ENCODE results near the gene ATIC. TPM values are rescaled to one million over a fixed set of nuclear protein-coding genes. Genes with fewer than 3 reads are reported as not detected.

ATIC gene
- total RNA-seq, 1 experiment from 2014 or later: 295 TPM

DNA sequence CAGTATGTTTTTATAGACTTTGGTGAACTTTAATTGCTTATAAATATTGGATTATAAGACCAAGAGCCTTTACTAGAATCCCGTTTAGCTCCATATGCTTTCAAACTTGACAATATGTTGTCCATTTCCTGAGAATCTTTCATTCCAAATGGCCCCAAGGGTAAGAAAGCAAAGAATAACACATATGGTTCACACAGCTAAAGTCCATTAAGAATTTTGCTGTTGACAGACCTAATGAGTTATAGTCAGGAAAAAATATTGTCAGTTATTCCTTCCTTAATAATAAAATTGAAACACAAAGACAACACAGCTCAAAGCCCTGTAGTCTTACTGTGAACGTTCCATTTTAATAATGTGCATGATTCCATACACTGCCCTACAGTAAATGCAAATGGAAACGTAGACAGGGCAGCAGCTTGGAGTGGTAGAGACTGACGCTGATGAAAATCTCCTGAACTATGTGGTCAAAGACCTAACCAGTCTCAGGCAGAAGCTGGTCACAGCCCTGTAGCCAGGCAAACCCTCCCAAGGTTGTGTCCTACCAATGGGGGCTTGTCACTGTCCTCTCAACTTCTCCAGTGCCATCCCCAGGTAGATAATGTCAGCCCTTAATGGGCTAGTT, 49.0 kb upstream of the ATIC start:
- H3K23me2 ChIP-seq (ENCODE audit: insufficient read length, low read depth, low read length, poor library complexity, severe bottlenecking): no peaks in the 10 kb centered on the region
- no peak for DNase-seq
- no peak overlapping the region for H4K8ac ChIP-seq (replicated peaks; ENCODE audit: insufficient read length, low read depth, low read length)
- H3K56ac ChIP-seq (ENCODE audit: insufficient read length, low read depth, low read length): no peak overlapping the region
- H4K20me1 ChIP-seq (ENCODE audit: control insufficient read depth, insufficient read depth, insufficient read length): no peaks in the 10 kb centered on the region
- H3K18ac ChIP-seq (ENCODE audit: insufficient read length, low read depth, low read length): no peak overlapping the region
- no CpG with 5 or more reads among the region's 4 CpGs for WGBS (ENCODE audit: extremely low coverage, insufficient read length, low lambda C conversion rate)
- no peak overlapping the region for H3T11ph ChIP-seq (ENCODE audit: low read length)
- no peak overlapping the region for H3K9ac ChIP-seq (ENCODE audit: extremely low read depth, insufficient read length, low read length)
- no peak overlapping the region for H4K91ac ChIP-seq (ENCODE audit: insufficient read length, low read depth, low read length)
- no peak overlapping the region for H2AK5ac ChIP-seq (ENCODE audit: insufficient read length, low read length)
- no peaks in the 10 kb centered on the region for H3K79me2 ChIP-seq (ENCODE audit: insufficient read depth, low read length)
- no peak overlapping the region for H3K4me3 Mint-ChIP-seq
- no peaks in the 10 kb centered on the region; a peak in 1 of 5 replicates for H3K9me3 Mint-ChIP-seq
- H2BK15ac ChIP-seq (ENCODE audit: low read depth, low read length): no peak overlapping the region
- no peaks in the 10 kb centered on the region for H3K27me3 ChIP-seq (ENCODE audit: insufficient read depth, low read length)
- H3K36me3 Mint-ChIP-seq (ENCODE audit: insufficient read depth in 1 of 3, low read depth in 3 of 3): peaks cover 0 to 5% (median 0%) of the 10 kb centered on the region in 3 experiments; a peak in 3 of 7 replicates
- H2BK20ac ChIP-seq (ENCODE audit: low read depth, low read length, poor library complexity, severe bottlenecking): no peak overlapping the region
- TF ChIP-seq, protein P1, sequence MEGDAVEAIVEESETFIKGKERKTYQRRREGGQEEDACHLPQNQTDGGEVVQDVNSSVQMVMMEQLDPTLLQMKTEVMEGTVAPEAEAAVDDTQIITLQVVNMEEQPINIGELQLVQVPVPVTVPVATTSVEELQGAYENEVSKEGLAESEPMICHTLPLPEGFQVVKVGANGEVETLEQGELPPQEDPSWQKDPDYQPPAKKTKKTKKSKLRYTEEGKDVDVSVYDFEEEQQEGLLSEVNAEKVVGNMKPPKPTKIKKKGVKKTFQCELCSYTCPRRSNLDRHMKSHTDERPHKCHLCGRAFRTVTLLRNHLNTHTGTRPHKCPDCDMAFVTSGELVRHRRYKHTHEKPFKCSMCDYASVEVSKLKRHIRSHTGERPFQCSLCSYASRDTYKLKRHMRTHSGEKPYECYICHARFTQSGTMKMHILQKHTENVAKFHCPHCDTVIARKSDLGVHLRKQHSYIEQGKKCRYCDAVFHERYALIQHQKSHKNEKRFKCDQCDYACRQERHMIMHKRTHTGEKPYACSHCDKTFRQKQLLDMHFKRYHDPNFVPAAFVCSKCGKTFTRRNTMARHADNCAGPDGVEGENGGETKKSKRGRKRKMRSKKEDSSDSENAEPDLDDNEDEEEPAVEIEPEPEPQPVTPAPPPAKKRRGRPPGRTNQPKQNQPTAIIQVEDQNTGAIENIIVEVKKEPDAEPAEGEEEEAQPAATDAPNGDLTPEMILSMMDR (conservative IDR thresholded peaks at IDR 0.05): no peak
- H3K79me1 ChIP-seq (ENCODE audit: insufficient read depth, low read depth, low read length, poor library complexity, severe bottlenecking): no peaks in the 10 kb centered on the region
- H3K27ac Mint-ChIP-seq: no peak overlapping the region
- H4K5ac ChIP-seq (ENCODE audit: insufficient read length, low read depth, low read length): no peak overlapping the region
- H2AFZ ChIP-seq (ENCODE audit: low read length): no peak overlapping the region
- no peaks in the 10 kb centered on the region for H3K27me3 Mint-ChIP-seq (ENCODE audit: low read depth)
- H3K9me3 ChIP-seq (ENCODE audit: control insufficient read depth, low read depth, low read length): no peaks in the 10 kb centered on the region
- H3K14ac ChIP-seq (ENCODE audit: insufficient read depth, low read length): no peak overlapping the region
- H3K23ac ChIP-seq (ENCODE audit: insufficient read length, low read depth, low read length): no peak overlapping the region
- H3K4me2 ChIP-seq (ENCODE audit: insufficient read depth, insufficient read length, low read length): no peak overlapping the region
- no peak overlapping the region for H2BK5ac ChIP-seq (ENCODE audit: insufficient read length, low read length)
- no peak overlapping the region for H3K4ac ChIP-seq (ENCODE audit: low read depth, low read length)
- no peak overlapping the region for H3K27ac ChIP-seq (ENCODE audit: insufficient read length, low read depth, low read length)
- no peak overlapping the region for H2BK12ac ChIP-seq (ENCODE audit: insufficient read length, low read depth, low read length)
- H2BK120ac ChIP-seq (ENCODE audit: low read depth, low read length, poor library complexity, severe bottlenecking): no peak overlapping the region
- H3K4me1 ChIP-seq (ENCODE audit: insufficient read depth, low read length): no peaks in the 10 kb centered on the region
- H3K4me1 Mint-ChIP-seq: no peaks in the 10 kb centered on the region

Measured in H9 (cell line).